DOHH2 (cell line): ENCODE results near the gene XK.

Experiments used
- EZH2phosphoT487 ChIP-seq: fragments of 200-600 bp; sonication (generic); IDR thresholded peaks from 2 replicates; pipeline ENCODE4 v1.6.1; 2017; ENCODE audit warnings: borderline replicate concordance, mild to moderate bottlenecking, antibody characterized with exemption, low read length, moderate library complexity, mixed read lengths
- TF ChIP-seq, protein P1 (sequence below): fragments of 200-600 bp; sonication (generic); IDR thresholded peaks from one replicate; pipeline ENCODE4 v1.5.1; 2014; ENCODE audit warnings: antibody characterized with exemption, mild to moderate bottlenecking, low read depth, low read length; ENCODE audit not compliant: poor library complexity, severe bottlenecking

DNA sequence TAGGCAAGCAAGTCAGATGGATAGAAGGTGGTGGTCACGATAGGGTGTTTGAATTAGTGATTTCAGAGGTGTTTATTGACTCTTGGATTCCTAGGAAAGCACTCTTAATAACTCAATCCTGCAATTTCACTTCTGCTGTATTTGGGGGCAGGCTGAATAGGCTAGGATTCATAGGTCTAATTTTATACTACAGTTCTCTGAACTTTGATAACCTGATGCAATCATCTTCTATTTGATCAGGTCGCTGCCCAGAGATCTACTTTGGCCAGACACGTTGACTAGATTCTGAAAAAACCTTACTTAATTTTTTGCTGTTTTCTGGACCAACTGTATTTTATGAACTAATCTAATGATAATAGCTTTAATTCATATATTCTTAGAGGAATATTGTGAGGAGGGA is 26.4 kb downstream of the XK start:
- TF ChIP-seq, protein P1, sequence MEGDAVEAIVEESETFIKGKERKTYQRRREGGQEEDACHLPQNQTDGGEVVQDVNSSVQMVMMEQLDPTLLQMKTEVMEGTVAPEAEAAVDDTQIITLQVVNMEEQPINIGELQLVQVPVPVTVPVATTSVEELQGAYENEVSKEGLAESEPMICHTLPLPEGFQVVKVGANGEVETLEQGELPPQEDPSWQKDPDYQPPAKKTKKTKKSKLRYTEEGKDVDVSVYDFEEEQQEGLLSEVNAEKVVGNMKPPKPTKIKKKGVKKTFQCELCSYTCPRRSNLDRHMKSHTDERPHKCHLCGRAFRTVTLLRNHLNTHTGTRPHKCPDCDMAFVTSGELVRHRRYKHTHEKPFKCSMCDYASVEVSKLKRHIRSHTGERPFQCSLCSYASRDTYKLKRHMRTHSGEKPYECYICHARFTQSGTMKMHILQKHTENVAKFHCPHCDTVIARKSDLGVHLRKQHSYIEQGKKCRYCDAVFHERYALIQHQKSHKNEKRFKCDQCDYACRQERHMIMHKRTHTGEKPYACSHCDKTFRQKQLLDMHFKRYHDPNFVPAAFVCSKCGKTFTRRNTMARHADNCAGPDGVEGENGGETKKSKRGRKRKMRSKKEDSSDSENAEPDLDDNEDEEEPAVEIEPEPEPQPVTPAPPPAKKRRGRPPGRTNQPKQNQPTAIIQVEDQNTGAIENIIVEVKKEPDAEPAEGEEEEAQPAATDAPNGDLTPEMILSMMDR = no peak
- TF ChIP-seq EZH2phosphoT487 = no peak
